IMR-90 (cell line): Measurements from ENCODE around the gene PHF21A. TPM values are rescaled to one million over a fixed set of nuclear protein-coding genes. Genes with fewer than 3 reads are reported as not detected.

Experiments used
- ATAC-seq: fragments of 200-7000 bp; cut with Tn5 transposase; 2 replicates; pipeline ENCODE4 v1.9.1; 2020; ENCODE audit warnings: low read depth, mild to moderate bottlenecking, moderate library complexity
- BruUV-seq: library from RNA; stranded (reverse); fragments of 400-500 nt; replicated peaks from 2 replicates; lab custom pipeline; 2021; lab: Mats Ljungman, UMichigan
- CTCF ChIA-PET: fragments of 300-600 bp; formaldehyde crosslinking; extraction: SDS; loops from one replicate; lab custom pipeline; 2021; ENCODE audit warnings: antibody characterized with exemption; lab: Yijun Ruan, JAX
- POLR2A ChIA-PET: fragments of 300-600 bp; sonication (Branson Sonifier 250); formaldehyde crosslinking; loops from one replicate; lab custom pipeline; 2022; ENCODE audit warnings: antibody characterized with exemption; ENCODE audit not compliant: unreplicated experiment; lab: Charles Lee
- DNase-seq: peaks from one replicate; pipeline ENCODE4 v3.0.0; 2013
- H2AFZ ChIP-seq: replicated peaks from 2 replicates; pipeline ENCODE3; 2013; ENCODE audit warnings: low read length, mild to moderate bottlenecking; ENCODE audit not compliant: poor library complexity
- H2AK5ac ChIP-seq: 2 replicates; pipeline ENCODE4 v1.6.1; 2013; ENCODE audit warnings: low read depth, low read length, inconsistent platforms
- H2AK9ac ChIP-seq: replicated peaks from 2 replicates; pipeline ENCODE3; 2013; ENCODE audit warnings: mild to moderate bottlenecking, low read depth, low read length, moderate library complexity; ENCODE audit not compliant: poor library complexity
- H2BK120ac ChIP-seq: 2 replicates; pipeline ENCODE4 v1.6.1; 2013; ENCODE audit warnings: low read depth, low read length, inconsistent platforms
- H2BK15ac ChIP-seq: 3 replicates; pipeline ENCODE4 v1.6.1; 2013; ENCODE audit warnings: low read depth, low read length, inconsistent platforms
- H2BK20ac ChIP-seq: 2 replicates; pipeline ENCODE4 v1.6.1; 2013; ENCODE audit warnings: low read depth, mild to moderate bottlenecking, inconsistent platforms, low read length, moderate library complexity
- H2BK5ac ChIP-seq: 2 replicates; pipeline ENCODE4 v1.6.1; 2013; ENCODE audit warnings: mild to moderate bottlenecking, low read depth, low read length, inconsistent platforms; ENCODE audit not compliant: poor library complexity, severe bottlenecking
- H3K14ac ChIP-seq: replicated peaks from 2 replicates; pipeline ENCODE4 v1.6.1; 2013; ENCODE audit warnings: low read depth, low read length, inconsistent platforms
- H3K18ac ChIP-seq: 2 replicates; pipeline ENCODE4 v1.6.1; 2013; ENCODE audit warnings: low read depth, low read length, control low read depth
- H3K23ac ChIP-seq: 2 replicates; pipeline ENCODE4 v1.6.1; 2013; ENCODE audit warnings: low read depth, low read length, inconsistent platforms
- H3K27ac ChIP-seq: 2 replicates; pipeline ENCODE4 v1.5.1; 2013; ENCODE audit warnings: mild to moderate bottlenecking, control low read depth, low read length; ENCODE audit not compliant: insufficient read depth
- H3K27me3 ChIP-seq: 2 replicates; pipeline ENCODE4 v1.6.1; 2013; ENCODE audit warnings: low read length; ENCODE audit not compliant: control insufficient read depth, insufficient read depth
- H3K36me3 ChIP-seq: 2 replicates; pipeline ENCODE4 v1.6.1; 2013; ENCODE audit warnings: low read length, mixed read lengths; ENCODE audit not compliant: control insufficient read depth, insufficient read depth
- H3K4ac ChIP-seq: 2 replicates; pipeline ENCODE4 v1.6.1; 2013; ENCODE audit warnings: low read depth, low read length, inconsistent platforms
- H3K4me1 ChIP-seq: 2 replicates; pipeline ENCODE4 v1.6.1; 2013; ENCODE audit warnings: low read length, mixed read lengths; ENCODE audit not compliant: control insufficient read depth, insufficient read depth
- H3K4me2 ChIP-seq: 2 replicates; pipeline ENCODE4 v1.6.1; 2013; ENCODE audit warnings: low read depth, mild to moderate bottlenecking, control low read depth, low read length, moderate library complexity
- H3K4me3 ChIP-seq: 2 replicates; pipeline ENCODE4 v1.5.1; 2013; ENCODE audit warnings: low read depth, mild to moderate bottlenecking, control low read depth, low read length, moderate library complexity; ENCODE audit not compliant: insufficient read depth
- H3K56ac ChIP-seq: 2 replicates; pipeline ENCODE4 v1.6.1; 2013; ENCODE audit warnings: low read length, inconsistent platforms; ENCODE audit not compliant: insufficient read depth; ENCODE audit errors: extremely low read depth
- H3K79me1 ChIP-seq, 2 experiments: 2 replicates each; pipeline ENCODE4 v1.6.1; 2013; ENCODE audit warnings: low read length in 2 of 2, inconsistent platforms in 1 of 2, low read depth in 1 of 2
- H3K9ac ChIP-seq: 2 replicates; pipeline ENCODE4 v1.6.1; 2013; ENCODE audit warnings: low read depth, low read length, control low read depth
- H3K9me1 ChIP-seq: 2 replicates; pipeline ENCODE4 v1.6.1; 2013; ENCODE audit warnings: low read length, inconsistent platforms; ENCODE audit not compliant: insufficient read depth
- H3K9me3 ChIP-seq: 2 replicates; pipeline ENCODE4 v1.6.1; 2013; ENCODE audit warnings: low read length; ENCODE audit not compliant: control insufficient read depth, insufficient read depth
- H4K20me1 ChIP-seq: 2 replicates; pipeline ENCODE4 v1.6.1; 2013; ENCODE audit warnings: low read length, inconsistent platforms; ENCODE audit not compliant: insufficient read depth
- H4K5ac ChIP-seq: 2 replicates; pipeline ENCODE4 v1.6.1; 2013; ENCODE audit warnings: mild to moderate bottlenecking, low read depth, low read length, control low read depth
- H4K8ac ChIP-seq, 2 experiments: 2 replicates each; pipeline ENCODE4 v1.6.1; 2013; ENCODE audit warnings: low read depth in 2 of 2, low read length in 2 of 2, control low read depth in 1 of 2, inconsistent platforms in 1 of 2
- H4K91ac ChIP-seq: 2 replicates; pipeline ENCODE4 v1.6.1; 2013; ENCODE audit warnings: low read depth, low read length, inconsistent platforms; ENCODE audit not compliant: insufficient read depth
- BHLHE40 ChIP-seq: fragments of 150-350 bp; IDR thresholded peaks from 2 replicates; pipeline ENCODE4 v1.6.1; 2016; ENCODE audit warnings: mild to moderate bottlenecking, low read depth, low read length
- CEBPB ChIP-seq: IDR thresholded peaks from 2 replicates; pipeline ENCODE4 v1.6.1; 2012; ENCODE audit warnings: low read depth, low read length, improper control_type of control experiment
- CHD1 ChIP-seq: IDR thresholded peaks from 2 replicates; pipeline ENCODE4 v1.6.1; 2012; ENCODE audit warnings: low read depth, low read length, improper control_type of control experiment
- ELK1 ChIP-seq: fragments of 150-350 bp; IDR thresholded peaks from 2 replicates; pipeline ENCODE4 v1.6.1; 2016; ENCODE audit warnings: low read depth, mild to moderate bottlenecking, low read length, moderate library complexity, borderline replicate concordance
- MAFK ChIP-seq: IDR thresholded peaks from 2 replicates; pipeline ENCODE4 v1.6.1; 2012; ENCODE audit warnings: low read depth, low read length, improper control_type of control experiment
- MAZ ChIP-seq: IDR thresholded peaks from 2 replicates; pipeline ENCODE4 v1.6.1; 2012; ENCODE audit warnings: low read depth, mild to moderate bottlenecking, low read length, improper control_type of control experiment, moderate library complexity, borderline replicate concordance
- MXI1 ChIP-seq: IDR thresholded peaks from 2 replicates; pipeline ENCODE4 v1.6.1; 2012; ENCODE audit warnings: low read depth, mild to moderate bottlenecking, low read length, moderate library complexity, borderline replicate concordance
- NFE2L2 ChIP-seq: fragments of 150-350 bp; IDR thresholded peaks from 2 replicates; pipeline ENCODE4 v1.6.1; 2016; ENCODE audit warnings: low read depth, mild to moderate bottlenecking, low read length
- POLR2A ChIP-seq: IDR thresholded peaks from 2 replicates; pipeline ENCODE4 v1.6.1; 2012; ENCODE audit warnings: mild to moderate bottlenecking, low read depth, low read length
- RAD21 ChIP-seq: IDR thresholded peaks from 2 replicates; pipeline ENCODE4 v1.6.1; 2012; ENCODE audit warnings: low read length, improper control_type of control experiment
- RCOR1 ChIP-seq: IDR thresholded peaks from 2 replicates; pipeline ENCODE4 v1.6.1; 2012; ENCODE audit warnings: mild to moderate bottlenecking, low read length, improper control_type of control experiment; ENCODE audit not compliant: insufficient replicate concordance
- RFX5 ChIP-seq: IDR thresholded peaks from 2 replicates; pipeline ENCODE4 v1.8.0; 2012; ENCODE audit warnings: low read depth, mild to moderate bottlenecking, low read length, moderate library complexity
- SMC3 ChIP-seq: fragments of 150-350 bp; IDR thresholded peaks from 2 replicates; pipeline ENCODE4 v1.6.1; 2016; ENCODE audit warnings: low read depth, mild to moderate bottlenecking, antibody characterized with exemption, low read length, moderate library complexity
- USF2 ChIP-seq: fragments of 150-350 bp; IDR thresholded peaks from 2 replicates; pipeline ENCODE4 v1.6.1; 2017; ENCODE audit warnings: mild to moderate bottlenecking, antibody characterized with exemption, low read length, low read depth
- WGBS, 2 experiments: methylation state at CpG; one replicate each; pipeline versions ENCODE4 v1.1.5 to v1.1.7; 2013; ENCODE audit warnings: missing lambda C conversion rate in 2 of 2; ENCODE audit not compliant: insufficient read length in 1 of 2; ENCODE audit errors: extremely low coverage in 2 of 2; 5-methylcytosine and 5-hydroxymethylcytosine counted together
- dilution Hi-C: fragments of 300-500 bp; cut with HindIII; formaldehyde crosslinking; loops from one replicate; pipeline ENCODE4 v1.14.3; 2018; ENCODE audit warnings: low sequenced_read_pairs; ENCODE audit not compliant: unreplicated experiment
- in situ Hi-C: fragments of 300-500 bp; cut with MboI; formaldehyde crosslinking; loops from 3 replicates; pipeline ENCODE4 v1.14.3; 2019; ENCODE audit warnings: low sequenced_read_pairs, inconsistent platforms, mixed read lengths
- intact Hi-C: fragments of 100-400 bp; cut with micrococcal nuclease; formaldehyde crosslinking; loops from 2 replicates; pipeline ENCODE4 v1.10.0; 2022
- polyA plus RNA-seq, 3 experiments: library from polyadenylated mRNA; depleted of rRNA; stranded (reverse); fragments of >200 nt; gene quantifications; 2 replicates each; pipeline ENCODE4 v1.2.3, GENCODE V29; 2012; ENCODE audit warnings: low replicate concordance in 1 of 3
- total RNA-seq: library from RNA; depleted of rRNA; stranded (reverse); fragments of >200 nt; gene quantifications from 2 replicates; pipeline ENCODE4 v1.2.3, GENCODE V29; 2012
- TF ChIP-seq, protein P1 (sequence below): conservative IDR thresholded peaks from 2 replicates; pipeline ENCODE4 v1.5.1; 2012; ENCODE audit warnings: mild to moderate bottlenecking, low read depth, low read length, improper control_type of control experiment

The PHF21A gene
- total and polyA plus RNA-seq, 2 of the 4 experiments (the other 2 are of a cell fraction), result 9.0 to 20.6 TPM

DNA sequence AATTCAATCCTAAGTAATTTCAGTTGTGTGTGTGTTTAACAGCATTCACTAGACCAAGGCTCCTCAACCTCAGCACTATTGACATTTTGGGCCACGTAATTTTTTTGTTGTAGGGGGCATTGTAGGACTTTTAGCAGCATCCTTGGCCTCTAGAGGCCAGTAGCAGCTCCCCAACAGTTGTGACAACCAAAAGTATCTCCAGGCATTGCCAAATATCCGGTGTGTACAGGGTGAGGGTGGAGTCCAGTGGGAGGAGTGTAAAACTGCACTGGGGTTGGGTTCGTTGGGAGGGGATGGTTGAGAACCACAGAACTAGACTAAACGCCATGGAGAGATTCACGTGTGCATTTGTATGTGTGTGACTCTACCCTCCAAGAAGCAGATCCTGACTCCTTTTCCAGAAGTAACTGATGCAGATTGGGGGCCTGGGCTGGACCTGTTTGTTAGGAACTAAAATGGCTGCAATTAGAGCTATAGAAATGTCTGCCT, 5.9 kb upstream of the PHF21A start:
- no peak overlapping the region for H2BK5ac ChIP-seq
- H3K23ac ChIP-seq, result no peak overlapping the region
- no peak overlapping the region for H3K18ac ChIP-seq
- no peak overlapping the region for H2BK20ac ChIP-seq
- in situ Hi-C loops, result no loop called here
- H3K27me3 ChIP-seq, result no peaks in the 10 kb centered on the region
- no peak overlapping the region for H4K8ac ChIP-seq
- H3K36me3 ChIP-seq, result no peaks in the 10 kb centered on the region
- H3K4me2 ChIP-seq, result no peak overlapping the region
- no peak overlapping the region; the same call in 1 of the 2 replicates for H3K14ac ChIP-seq
- H4K91ac ChIP-seq, result no peak overlapping the region
- no peak overlapping the region for H2AK9ac ChIP-seq
- intact Hi-C loops, result no loop called here
- dilution Hi-C loops, result no loop called here
- H2AK5ac ChIP-seq, result no peak overlapping the region
- no peak overlapping the region for H4K5ac ChIP-seq
- no peak overlapping the region for H2BK15ac ChIP-seq
- ChIA-PET POLR2A (no interaction called here), CTCF (interaction anchor here (1.3 kb wide), 1 partner anchor 112 kb away, joined by 3 read pairs; no protein-coding TSS in a partner anchor)
- no peak overlapping the region for H2BK120ac ChIP-seq
- H3K27ac ChIP-seq, result no peak overlapping the region
- H3K4me1 ChIP-seq, result no peaks in the 10 kb centered on the region
- BruUV-seq, result no TSS peak
- DNase-seq (peak; percentile 49), ATAC-seq (peak; percentile 59)
- no CpG with 5 or more reads among the region's 5 CpGs for WGBS, 2 experiments
- no peaks in the 10 kb centered on the region for H3K9me3 ChIP-seq
- H3K79me1 ChIP-seq, result peaks cover 0 to 2% of the 10 kb centered on the region in 2 experiments; a peak in 2 of 4 replicates
- no peak for TF ChIP-seq MAFK
- TF ChIP-seq SMC3, result no peak
- TF ChIP-seq RFX5, result no peak
- no peak for TF ChIP-seq CHD1
- peak; percentile 34 for TF ChIP-seq RAD21
- TF ChIP-seq NFE2L2, result no peak
- TF ChIP-seq MXI1, result no peak
- TF ChIP-seq, protein P1, sequence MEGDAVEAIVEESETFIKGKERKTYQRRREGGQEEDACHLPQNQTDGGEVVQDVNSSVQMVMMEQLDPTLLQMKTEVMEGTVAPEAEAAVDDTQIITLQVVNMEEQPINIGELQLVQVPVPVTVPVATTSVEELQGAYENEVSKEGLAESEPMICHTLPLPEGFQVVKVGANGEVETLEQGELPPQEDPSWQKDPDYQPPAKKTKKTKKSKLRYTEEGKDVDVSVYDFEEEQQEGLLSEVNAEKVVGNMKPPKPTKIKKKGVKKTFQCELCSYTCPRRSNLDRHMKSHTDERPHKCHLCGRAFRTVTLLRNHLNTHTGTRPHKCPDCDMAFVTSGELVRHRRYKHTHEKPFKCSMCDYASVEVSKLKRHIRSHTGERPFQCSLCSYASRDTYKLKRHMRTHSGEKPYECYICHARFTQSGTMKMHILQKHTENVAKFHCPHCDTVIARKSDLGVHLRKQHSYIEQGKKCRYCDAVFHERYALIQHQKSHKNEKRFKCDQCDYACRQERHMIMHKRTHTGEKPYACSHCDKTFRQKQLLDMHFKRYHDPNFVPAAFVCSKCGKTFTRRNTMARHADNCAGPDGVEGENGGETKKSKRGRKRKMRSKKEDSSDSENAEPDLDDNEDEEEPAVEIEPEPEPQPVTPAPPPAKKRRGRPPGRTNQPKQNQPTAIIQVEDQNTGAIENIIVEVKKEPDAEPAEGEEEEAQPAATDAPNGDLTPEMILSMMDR, result peak; percentile 39
- TF ChIP-seq CEBPB, result peak; percentile 74
- no peak for TF ChIP-seq RCOR1
- no peak for TF ChIP-seq POLR2A
- TF ChIP-seq MAZ, result no peak
- TF ChIP-seq USF2, result no peak
- TF ChIP-seq BHLHE40, result no peak
- TF ChIP-seq ELK1, result no peak
- 0 out of 2 replicates have a peak, but pooled peaks cover 2% of the 10 kb centered on the region for H3K9me1 ChIP-seq
- H3K4me3 ChIP-seq, result no peak overlapping the region
- H2AFZ ChIP-seq, result peak overlapping the region; percentile 79
- no peak overlapping the region for H3K4ac ChIP-seq
- H4K20me1 ChIP-seq, result no peaks in the 10 kb centered on the region
- H3K9ac ChIP-seq, result no peak overlapping the region
- H3K56ac ChIP-seq, result no peak overlapping the region
